ENCODE data around the gene BDKRB2. TPM values are rescaled to one million over a fixed set of nuclear protein-coding genes. Genes with fewer than 3 reads are reported as not detected.

The BDKRB2 gene
- total RNA-seq, 1 donor from 2014 or later = 0.70 TPM

DNA sequence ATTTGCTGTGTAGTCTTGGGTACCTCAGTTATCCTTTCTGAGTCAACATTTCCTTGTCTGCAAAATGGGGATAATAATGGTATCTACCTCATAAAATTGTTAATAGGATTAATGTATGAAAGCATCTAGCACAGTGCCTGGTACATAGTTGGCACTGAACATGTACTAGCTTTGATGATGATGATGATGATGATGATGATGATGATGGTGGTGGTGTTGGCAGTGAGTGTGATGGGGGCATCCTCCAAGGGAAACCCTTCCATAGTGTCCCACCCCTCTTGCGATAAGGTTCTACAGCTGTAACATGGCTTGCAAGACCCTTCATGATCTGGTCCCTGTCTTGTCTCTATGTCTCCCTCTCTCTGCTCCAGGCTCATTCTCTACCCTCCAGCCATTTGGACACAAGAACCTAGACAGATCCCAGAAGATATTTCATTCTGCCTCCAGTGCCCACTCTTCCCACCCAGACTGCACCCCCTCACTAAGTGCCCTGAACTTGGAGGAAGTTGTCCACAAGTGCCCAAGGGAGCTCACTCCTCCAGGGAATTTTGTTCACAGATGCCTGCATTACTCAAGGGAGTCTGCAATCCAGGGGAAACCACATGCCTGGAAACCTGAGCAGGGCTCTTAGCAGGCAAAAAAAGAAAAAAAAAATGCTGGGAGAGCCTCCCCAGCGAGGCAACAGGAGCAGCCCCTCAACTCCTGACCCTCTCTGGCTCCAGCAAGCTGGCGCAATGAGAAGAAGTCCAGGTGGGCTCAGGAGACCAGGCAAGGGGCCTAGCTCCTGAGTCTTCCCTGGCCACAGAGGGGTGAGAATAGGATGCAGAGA lies 41.3 kb downstream of the BDKRB2 start:
- no peak overlapping the region for H2AFZ ChIP-seq (ENCODE audit: low read depth, low read length)
- Mint-ChIP-seq H3K4me3 (ENCODE audit: unreplicated experiment) (no peak overlapping the region), H3K27me3 (ENCODE audit: low read depth, unreplicated experiment) (peaks cover 18% of the 10 kb centered on the region), H3K36me3 (ENCODE audit: low read depth, unreplicated experiment) (peaks cover 2% of the 10 kb centered on the region), H3K4me1 (ENCODE audit: low read depth, unreplicated experiment) (peaks cover 20% of the 10 kb centered on the region), H3K9me3 (ENCODE audit: unreplicated experiment) (peaks cover 8% of the 10 kb centered on the region), H3K27ac (ENCODE audit: unreplicated experiment) (peak overlapping the region; percentile 77)
- H3K4me3 ChIP-seq (ENCODE audit: insufficient read depth, low read depth, low read length) = no peak overlapping the region
- H3K9me3 ChIP-seq (ENCODE audit: insufficient read depth, low read depth, low read length) = no peaks in the 10 kb centered on the region
- H3K79me2 ChIP-seq (ENCODE audit: insufficient read depth, low read length) = no peaks in the 10 kb centered on the region
- FAIRE-seq (no peak), DNase-seq (ENCODE audit: low read depth) (peak; percentile 84)
- H3K27ac ChIP-seq (ENCODE audit: low read depth, low read length) = peak overlapping the region; percentile 70
- no peak overlapping the region for H3K9ac ChIP-seq (ENCODE audit: low read length)
- no peaks in the 10 kb centered on the region for H3K27me3 ChIP-seq (ENCODE audit: insufficient read depth, low read length)
- H3K4me2 ChIP-seq (ENCODE audit: low read length) = peak overlapping the region; percentile 35
- no peak for TF ChIP-seq EZH2 (IDR thresholded peaks at IDR 0.05; ENCODE audit: insufficient read depth, low read length)
- TF ChIP-seq, protein P1, sequence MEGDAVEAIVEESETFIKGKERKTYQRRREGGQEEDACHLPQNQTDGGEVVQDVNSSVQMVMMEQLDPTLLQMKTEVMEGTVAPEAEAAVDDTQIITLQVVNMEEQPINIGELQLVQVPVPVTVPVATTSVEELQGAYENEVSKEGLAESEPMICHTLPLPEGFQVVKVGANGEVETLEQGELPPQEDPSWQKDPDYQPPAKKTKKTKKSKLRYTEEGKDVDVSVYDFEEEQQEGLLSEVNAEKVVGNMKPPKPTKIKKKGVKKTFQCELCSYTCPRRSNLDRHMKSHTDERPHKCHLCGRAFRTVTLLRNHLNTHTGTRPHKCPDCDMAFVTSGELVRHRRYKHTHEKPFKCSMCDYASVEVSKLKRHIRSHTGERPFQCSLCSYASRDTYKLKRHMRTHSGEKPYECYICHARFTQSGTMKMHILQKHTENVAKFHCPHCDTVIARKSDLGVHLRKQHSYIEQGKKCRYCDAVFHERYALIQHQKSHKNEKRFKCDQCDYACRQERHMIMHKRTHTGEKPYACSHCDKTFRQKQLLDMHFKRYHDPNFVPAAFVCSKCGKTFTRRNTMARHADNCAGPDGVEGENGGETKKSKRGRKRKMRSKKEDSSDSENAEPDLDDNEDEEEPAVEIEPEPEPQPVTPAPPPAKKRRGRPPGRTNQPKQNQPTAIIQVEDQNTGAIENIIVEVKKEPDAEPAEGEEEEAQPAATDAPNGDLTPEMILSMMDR (IDR thresholded peaks at IDR 0.05; ENCODE audit: insufficient read depth, low read depth, low read length) = no peak
- H4K20me1 ChIP-seq (ENCODE audit: insufficient read depth, low read length) = no peaks in the 10 kb centered on the region
- peaks cover 9% of the 10 kb centered on the region for H3K4me1 ChIP-seq (ENCODE audit: insufficient read depth, low read length)
- H3K36me3 ChIP-seq (ENCODE audit: insufficient read depth, low read length) = no peaks in the 10 kb centered on the region

DNA sequence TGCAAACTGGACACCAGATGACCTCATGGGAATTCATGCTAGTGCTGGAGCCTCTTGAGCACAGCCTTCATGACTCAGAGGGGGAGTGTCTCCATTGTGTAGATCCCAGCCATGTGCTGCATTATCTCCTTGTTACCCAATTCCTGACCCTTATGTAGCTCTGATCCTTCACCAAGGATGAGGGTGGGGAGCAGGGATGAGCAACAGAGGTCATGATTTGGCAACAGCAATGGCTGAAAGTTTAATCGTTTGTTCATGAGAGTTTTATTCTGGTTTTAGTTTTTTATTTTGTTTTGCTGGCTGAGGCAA lies 41.9 kb downstream of the BDKRB2 start:
- H3K27ac Mint-ChIP-seq (ENCODE audit: unreplicated experiment) = peak overlapping the region; percentile 77
- Histone ChIP-seq H3K27ac (ENCODE audit: low read depth, low read length) (peak overlapping the region; percentile 70), H2AFZ (ENCODE audit: low read depth, low read length) (no peak overlapping the region), H3K4me2 (ENCODE audit: low read length) (peak overlapping the region; percentile 35), H3K4me1 (ENCODE audit: insufficient read depth, low read length) (peaks cover 9% of the 10 kb centered on the region), H3K36me3 (ENCODE audit: insufficient read depth, low read length) (no peaks in the 10 kb centered on the region), H3K79me2 (ENCODE audit: insufficient read depth, low read length) (no peaks in the 10 kb centered on the region), H4K20me1 (ENCODE audit: insufficient read depth, low read length) (no peaks in the 10 kb centered on the region), H3K4me3 (ENCODE audit: insufficient read depth, low read depth, low read length) (no peak overlapping the region), H3K9ac (ENCODE audit: low read length) (no peak overlapping the region), H3K9me3 (ENCODE audit: insufficient read depth, low read depth, low read length) (no peaks in the 10 kb centered on the region), H3K27me3 (ENCODE audit: insufficient read depth, low read length) (no peaks in the 10 kb centered on the region)
- no peak for TF ChIP-seq EZH2 (IDR thresholded peaks at IDR 0.05; ENCODE audit: insufficient read depth, low read length)
- TF ChIP-seq, protein P1 (IDR thresholded peaks at IDR 0.05; ENCODE audit: insufficient read depth, low read depth, low read length) = no peak
- FAIRE-seq (peak; percentile 82), DNase-seq (ENCODE audit: low read depth) (peak; percentile 96)
- no peak overlapping the region for H3K4me3 Mint-ChIP-seq (ENCODE audit: unreplicated experiment)
- H3K4me1 Mint-ChIP-seq (ENCODE audit: low read depth, unreplicated experiment) = peaks cover 20% of the 10 kb centered on the region
- peaks cover 12% of the 10 kb centered on the region for H3K27me3 Mint-ChIP-seq (ENCODE audit: low read depth, unreplicated experiment)
- no peaks in the 10 kb centered on the region for H3K36me3 Mint-ChIP-seq (ENCODE audit: low read depth, unreplicated experiment)
- peaks cover 8% of the 10 kb centered on the region for H3K9me3 Mint-ChIP-seq (ENCODE audit: unreplicated experiment)

DNA sequence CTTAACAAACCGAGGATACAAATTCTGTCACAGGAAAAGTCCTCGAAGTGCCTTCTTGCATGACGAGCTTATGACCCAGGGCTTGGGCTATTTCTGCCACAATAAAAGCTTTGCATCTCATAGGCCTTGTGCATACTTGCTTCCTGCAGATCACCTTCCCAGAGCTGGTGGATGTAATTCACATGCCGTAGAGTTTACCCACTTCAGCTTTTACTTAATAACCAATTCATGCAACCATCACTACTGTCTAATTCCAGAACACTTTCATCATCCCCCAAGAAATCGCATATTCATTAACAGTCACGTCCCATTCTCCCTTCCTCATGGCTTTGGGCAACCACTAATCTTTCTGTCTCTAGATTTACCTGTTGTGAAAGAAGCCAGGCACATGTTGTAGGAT lies 42.4 kb downstream of the BDKRB2 start:
- Mint-ChIP-seq H3K9me3 (ENCODE audit: unreplicated experiment) (peaks cover 5% of the 10 kb centered on the region), H3K36me3 (ENCODE audit: low read depth, unreplicated experiment) (no peaks in the 10 kb centered on the region), H3K27me3 (ENCODE audit: low read depth, unreplicated experiment) (peaks cover 7% of the 10 kb centered on the region), H3K4me1 (ENCODE audit: low read depth, unreplicated experiment) (peaks cover 20% of the 10 kb centered on the region), H3K4me3 (ENCODE audit: unreplicated experiment) (no peak overlapping the region), H3K27ac (ENCODE audit: unreplicated experiment) (no peak overlapping the region)
- no peak for FAIRE-seq
- Histone ChIP-seq H3K4me3 (ENCODE audit: insufficient read depth, low read depth, low read length) (no peak overlapping the region), H3K36me3 (ENCODE audit: insufficient read depth, low read length) (no peaks in the 10 kb centered on the region), H3K27ac (ENCODE audit: low read depth, low read length) (no peak overlapping the region), H3K9me3 (ENCODE audit: insufficient read depth, low read depth, low read length) (no peaks in the 10 kb centered on the region), H3K27me3 (ENCODE audit: insufficient read depth, low read length) (no peaks in the 10 kb centered on the region), H2AFZ (ENCODE audit: low read depth, low read length) (no peak overlapping the region), H4K20me1 (ENCODE audit: insufficient read depth, low read length) (no peaks in the 10 kb centered on the region), H3K4me2 (ENCODE audit: low read length) (no peak overlapping the region), H3K9ac (ENCODE audit: low read length) (no peak overlapping the region), H3K79me2 (ENCODE audit: insufficient read depth, low read length) (no peaks in the 10 kb centered on the region), H3K4me1 (ENCODE audit: insufficient read depth, low read length) (peaks cover 9% of the 10 kb centered on the region)
- TF ChIP-seq, protein P1 (IDR thresholded peaks at IDR 0.05; ENCODE audit: insufficient read depth, low read depth, low read length) = no peak
- no peak for TF ChIP-seq EZH2 (IDR thresholded peaks at IDR 0.05; ENCODE audit: insufficient read depth, low read length)
- DNase-seq (ENCODE audit: low read depth) = no peak

All from astrocyte (in vitro differentiated cells and primary cell).